ENCODE data around the gene ZNF436. TPM values are rescaled to one million over a fixed set of nuclear protein-coding genes. Genes with fewer than 3 reads are reported as not detected.

The ZNF436 gene
- polyA plus RNA-seq, 1 of the 3 experiments (the other 2 are of a cell fraction), result 5.0 TPM

- no peak for TF ChIP-seq USF2 (IDR thresholded peaks at IDR 0.05; ENCODE audit: borderline replicate concordance, low read depth, low read length)
Observed at GRCh38 chr1:23396380-23396779, 26.7 kb upstream of the ZNF436 start (continued).

GRCh38 chr1:23395849-23396248, 26.2 kb upstream of the ZNF436 start:
- 95% methylated on average over 4 of the region's 4 CpGs for WGBS (ENCODE audit: low lambda C conversion rate)
- Histone ChIP-seq H3K4me2 (no peak overlapping the region), H2AFZ (ENCODE audit: low read depth) (no peak overlapping the region), H3K9me2 (no peaks in the 10 kb centered on the region), H3K9ac (no peak overlapping the region), H3K27me3 (ENCODE audit: insufficient read depth) (no peaks in the 10 kb centered on the region), H3K79me2 (ENCODE audit: insufficient read depth) (no peaks in the 10 kb centered on the region), H3K9me3 (no peaks in the 10 kb centered on the region), H3K4me1 (ENCODE audit: control insufficient read depth in 1 of 2, insufficient read depth in 2 of 2, low read depth in 1 of 2, low read length in 1 of 2) (peaks cover 6 to 20% of the 10 kb centered on the region in 2 experiments; a peak in 3 of 4 replicates), H4K20me1 (ENCODE audit: insufficient read depth) (no peaks in the 10 kb centered on the region), H3K27ac (ENCODE audit: low read depth in 2 of 2, low read length in 1 of 2) (peak overlapping the region in 1 of 2 experiments; percentile 88; a peak in 2 of 4 replicates), H3F3A (replicated peaks; ENCODE audit: insufficient read depth) (peaks cover 31% of the 10 kb centered on the region), H3K36me3 (replicated peaks in 1 of 2; ENCODE audit: control insufficient read depth in 1 of 2, insufficient read depth in 2 of 2, low read length in 1 of 2) (no peaks in the 10 kb centered on the region), H3K4me3 (ENCODE audit: low read depth in 2 of 2, low read length in 1 of 2) (no peak overlapping the region)
- TF ChIP-seq RFX5 (IDR thresholded peaks at IDR 0.05; ENCODE audit: low read length), result no peak
- no peak for TF ChIP-seq RXRA (IDR thresholded peaks at IDR 0.05; ENCODE audit: borderline replicate concordance, low read depth)
- no peak for TF ChIP-seq TAF1 (IDR thresholded peaks at IDR 0.05; ENCODE audit: borderline replicate concordance, low read depth, low read length)
- TF ChIP-seq JUND (IDR thresholded peaks at IDR 0.05), result no peak
- TF ChIP-seq MXI1 (IDR thresholded peaks at IDR 0.05; ENCODE audit: low read depth, low read length), result no peak
- TF ChIP-seq TCF12 (IDR thresholded peaks at IDR 0.05), result no peak
- TF ChIP-seq REST (IDR thresholded peaks at IDR 0.05; ENCODE audit: low read depth, low read length), result no peak
- TF ChIP-seq SIN3A (IDR thresholded peaks at IDR 0.05; ENCODE audit: borderline replicate concordance, low read depth, low read length), result no peak
- CTCF ChIA-PET, result interaction anchor here (3.0 kb wide), 1 partner anchor 8 kb away, joined by 31 read pairs; no protein-coding TSS in a partner anchor
- POLR2A ChIA-PET, result no interaction called here
- no peak for DNase-seq

GRCh38 chr1:23395154-23395724, 25.6 kb upstream of the ZNF436 start:
- H3K9me3 ChIP-seq, result no peaks in the 10 kb centered on the region
- H3K4me1 ChIP-seq (ENCODE audit: control insufficient read depth in 1 of 2, insufficient read depth in 2 of 2, low read depth in 1 of 2, low read length in 1 of 2), result peaks cover 6 to 20% of the 10 kb centered on the region in 2 experiments; a peak in 3 of 4 replicates
- no peaks in the 10 kb centered on the region for H3K9me2 ChIP-seq
- no peak for DNase-seq
- ChIA-PET POLR2A (interaction anchor here (1.0 kb wide), 1 partner anchor 10 kb away, joined by 3 read pairs; no protein-coding TSS in a partner anchor), CTCF (interaction anchor here (3.0 kb wide), 1 partner anchor 9 kb away, joined by 31 read pairs; no protein-coding TSS in a partner anchor)
- no peaks in the 10 kb centered on the region for H3K27me3 ChIP-seq (ENCODE audit: insufficient read depth)
- no peaks in the 10 kb centered on the region for H4K20me1 ChIP-seq (ENCODE audit: insufficient read depth)
- H2AFZ ChIP-seq (ENCODE audit: low read depth), result peak overlapping the region; percentile 25; the same call in 1 of the 2 replicates
- H3K9ac ChIP-seq, result peak overlapping the region; percentile 32; the same call in 1 of the 2 replicates
- H3F3A ChIP-seq (replicated peaks; ENCODE audit: insufficient read depth), result peaks cover 31% of the 10 kb centered on the region
- H3K36me3 ChIP-seq (replicated peaks in 1 of 2; ENCODE audit: control insufficient read depth in 1 of 2, insufficient read depth in 2 of 2, low read length in 1 of 2), result no peaks in the 10 kb centered on the region
- 81% methylated on average over 6 of the region's 8 CpGs for WGBS (ENCODE audit: low lambda C conversion rate)
- H3K27ac ChIP-seq (ENCODE audit: low read depth in 2 of 2, low read length in 1 of 2), result peak overlapping the region; percentile 70 to 88
- H3K4me2 ChIP-seq, result peak overlapping the region; percentile 66
- TF ChIP-seq YY1 (IDR thresholded peaks at IDR 0.05; ENCODE audit: low read depth) (no peak), CTCF (IDR thresholded peaks at IDR 0.05) (no peak), TCF12 (IDR thresholded peaks at IDR 0.05) (no peak), FOSL2 (IDR thresholded peaks at IDR 0.05; ENCODE audit: borderline replicate concordance, low read depth) (no peak), RAD21 (IDR thresholded peaks at IDR 0.05; ENCODE audit: low read length) (no peak), RXRA (IDR thresholded peaks at IDR 0.05; ENCODE audit: borderline replicate concordance, low read depth) (no peak)
- H3K4me3 ChIP-seq (ENCODE audit: low read depth in 2 of 2, low read length in 1 of 2), result peak overlapping the region in 1 of 2 experiments; percentile 26; a peak in 2 of 4 replicates
- no peaks in the 10 kb centered on the region for H3K79me2 ChIP-seq (ENCODE audit: insufficient read depth)

Measured in SK-N-SH (cell line).